ENCODE results near the gene METTL5. TPM values are rescaled to one million over a fixed set of nuclear protein-coding genes. Genes with fewer than 3 reads are reported as not detected.
A peak's percentile ranks its signal among the peaks of the same experiment; 100 is the strongest.

METTL5 gene
- total RNA-seq, 1 donor from 2014 or later: 46.1 TPM

DNA sequence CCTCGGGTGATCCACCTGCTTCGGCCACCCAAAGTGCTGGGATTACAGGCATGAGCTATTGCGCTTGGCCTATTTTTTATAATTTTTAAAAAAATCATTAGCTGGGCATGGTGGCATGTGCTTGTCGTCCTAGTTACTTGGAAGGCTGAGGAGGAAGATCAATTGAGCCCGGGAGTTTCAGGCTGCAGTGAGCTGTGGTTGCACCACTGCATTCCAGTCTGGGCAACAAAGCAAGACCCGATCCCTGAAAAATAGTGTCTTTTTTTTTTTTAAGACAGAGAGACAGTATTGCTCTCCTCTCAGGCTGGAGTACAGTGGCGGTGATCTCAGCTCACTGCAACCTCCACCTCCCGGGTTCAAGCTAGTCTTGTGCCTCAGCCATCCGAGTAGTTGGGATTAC, 21.2 kb downstream of the METTL5 start:
- TF ChIP-seq, protein P1, sequence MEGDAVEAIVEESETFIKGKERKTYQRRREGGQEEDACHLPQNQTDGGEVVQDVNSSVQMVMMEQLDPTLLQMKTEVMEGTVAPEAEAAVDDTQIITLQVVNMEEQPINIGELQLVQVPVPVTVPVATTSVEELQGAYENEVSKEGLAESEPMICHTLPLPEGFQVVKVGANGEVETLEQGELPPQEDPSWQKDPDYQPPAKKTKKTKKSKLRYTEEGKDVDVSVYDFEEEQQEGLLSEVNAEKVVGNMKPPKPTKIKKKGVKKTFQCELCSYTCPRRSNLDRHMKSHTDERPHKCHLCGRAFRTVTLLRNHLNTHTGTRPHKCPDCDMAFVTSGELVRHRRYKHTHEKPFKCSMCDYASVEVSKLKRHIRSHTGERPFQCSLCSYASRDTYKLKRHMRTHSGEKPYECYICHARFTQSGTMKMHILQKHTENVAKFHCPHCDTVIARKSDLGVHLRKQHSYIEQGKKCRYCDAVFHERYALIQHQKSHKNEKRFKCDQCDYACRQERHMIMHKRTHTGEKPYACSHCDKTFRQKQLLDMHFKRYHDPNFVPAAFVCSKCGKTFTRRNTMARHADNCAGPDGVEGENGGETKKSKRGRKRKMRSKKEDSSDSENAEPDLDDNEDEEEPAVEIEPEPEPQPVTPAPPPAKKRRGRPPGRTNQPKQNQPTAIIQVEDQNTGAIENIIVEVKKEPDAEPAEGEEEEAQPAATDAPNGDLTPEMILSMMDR (IDR thresholded peaks at IDR 0.05; ENCODE audit: insufficient read depth, low read length, poor library complexity, severe bottlenecking): no peak

DNA sequence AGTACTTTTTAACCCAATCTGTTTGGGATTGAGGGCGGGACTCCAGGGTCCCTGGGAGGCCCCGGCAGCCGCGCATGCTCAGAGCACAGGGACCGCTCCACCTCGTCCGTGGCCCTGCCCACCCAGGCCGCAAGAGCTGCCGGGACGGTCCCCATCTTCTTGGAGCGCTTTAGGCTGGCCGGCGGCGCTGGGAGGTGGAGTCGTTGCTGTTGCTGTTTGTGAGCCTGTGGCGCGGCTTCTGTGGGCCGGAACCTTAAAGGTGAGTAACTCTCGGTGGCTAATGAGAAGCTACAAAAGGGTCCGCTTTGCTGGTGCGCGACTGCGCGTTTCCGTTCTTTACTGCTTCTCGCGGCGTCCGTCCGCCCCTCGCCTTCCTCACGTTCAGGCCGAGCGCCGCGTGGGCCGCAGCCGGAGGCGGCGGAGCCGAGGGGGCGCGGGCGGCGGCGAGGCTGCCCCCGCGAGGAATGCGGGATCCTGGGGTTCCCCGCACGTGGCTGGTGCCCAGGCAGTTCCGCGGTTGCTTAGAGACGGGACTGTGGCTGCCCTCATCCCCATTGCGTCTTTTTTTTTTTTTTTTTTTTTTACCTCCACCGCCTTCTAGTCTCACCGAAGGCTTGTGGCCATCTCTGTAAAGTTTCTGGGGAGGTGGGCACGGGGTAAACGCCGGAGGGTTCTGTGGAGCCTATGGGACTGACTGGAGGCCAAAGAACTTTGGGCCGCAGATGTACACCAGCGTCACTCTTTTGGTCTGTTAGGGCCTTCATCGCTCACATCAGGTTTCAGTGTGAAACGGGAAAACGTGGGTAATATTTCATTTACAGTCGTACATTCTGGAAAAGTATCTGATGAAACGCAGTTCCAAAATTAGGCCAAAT, 25.8 kb downstream of the METTL5 start, which contains the start of gene SSB:
Gene SSB (plus strand): TSS at position 154 of the 875 bp plus-strand sequence. CDS start 2,090 bp downstream, outside the sequence.
- DNase-seq (ENCODE audit: low read depth): peak; percentile 79
- Histone ChIP-seq H3K4me3 (ENCODE audit: low read depth, low read length) (peak within 1 kb of the TSS; percentile 72), H3K27me3 (ENCODE audit: control insufficient read depth, insufficient read depth, low read length) (no peaks in the 10 kb centered on the region), H3K36me3 (ENCODE audit: control insufficient read depth, insufficient read depth, low read length) (no peaks in the 10 kb centered on the region)
- TF ChIP-seq, protein P1 (IDR thresholded peaks at IDR 0.05; ENCODE audit: insufficient read depth, low read length, poor library complexity, severe bottlenecking): no peak

More for the DNA sequence above, 21.2 kb downstream of the METTL5 start:
- DNase-seq (ENCODE audit: low read depth): no peak
- H3K36me3 ChIP-seq (ENCODE audit: control insufficient read depth, insufficient read depth, low read length): no peaks in the 10 kb centered on the region
- no peaks in the 10 kb centered on the region for H3K27me3 ChIP-seq (ENCODE audit: control insufficient read depth, insufficient read depth, low read length)
- H3K4me3 ChIP-seq (ENCODE audit: low read depth, low read length): no peak overlapping the region

DNA sequence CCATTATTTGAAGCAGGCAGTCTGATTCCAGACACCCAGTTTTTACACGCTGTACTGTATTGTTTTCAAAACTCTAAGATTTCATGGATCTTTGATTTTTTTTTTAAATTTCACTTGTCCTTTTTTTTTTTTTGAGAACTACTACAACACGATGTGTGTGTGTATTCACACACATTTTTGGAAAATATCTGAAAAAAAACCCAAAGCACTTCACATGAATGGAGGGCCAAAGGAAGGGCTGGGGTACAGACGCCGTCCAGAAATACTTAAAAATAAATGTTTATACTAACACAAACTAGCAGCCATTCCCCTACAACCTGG, 26.3 kb downstream of the METTL5 start:
- H3K36me3 ChIP-seq (ENCODE audit: control insufficient read depth, insufficient read depth, low read length): no peaks in the 10 kb centered on the region
- H3K4me3 ChIP-seq (ENCODE audit: low read depth, low read length): peak overlapping the region; percentile 72
- TF ChIP-seq, protein P1 (IDR thresholded peaks at IDR 0.05; ENCODE audit: insufficient read depth, low read length, poor library complexity, severe bottlenecking): no peak
- no peaks in the 10 kb centered on the region for H3K27me3 ChIP-seq (ENCODE audit: control insufficient read depth, insufficient read depth, low read length)
- DNase-seq (ENCODE audit: low read depth): no peak

DNA sequence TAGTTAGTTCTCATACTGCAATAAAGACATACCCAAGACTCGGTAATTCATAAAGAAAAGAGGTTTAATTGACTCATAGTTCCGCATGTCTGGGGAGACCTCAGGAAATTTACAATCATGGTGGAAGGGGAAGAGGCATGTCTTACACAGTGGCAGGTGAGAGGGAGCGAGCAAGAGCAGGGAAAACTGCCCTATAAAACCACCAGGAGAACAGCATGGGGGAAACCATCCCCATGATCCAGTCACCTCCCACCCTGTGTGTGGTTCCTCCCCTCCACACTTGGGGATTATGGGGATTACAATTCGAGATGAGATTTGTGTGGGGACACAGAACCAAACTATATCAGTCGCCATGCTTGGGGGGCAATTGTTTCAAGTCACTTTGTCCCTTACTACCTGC, 27.1 kb downstream of the METTL5 start:
- no peaks in the 10 kb centered on the region for H3K36me3 ChIP-seq (ENCODE audit: control insufficient read depth, insufficient read depth, low read length)
- no peaks in the 10 kb centered on the region for H3K27me3 ChIP-seq (ENCODE audit: control insufficient read depth, insufficient read depth, low read length)
- no peak for DNase-seq (ENCODE audit: low read depth)
- H3K4me3 ChIP-seq (ENCODE audit: low read depth, low read length): no peak overlapping the region
- TF ChIP-seq, protein P1 (IDR thresholded peaks at IDR 0.05; ENCODE audit: insufficient read depth, low read length, poor library complexity, severe bottlenecking): no peak

DNA sequence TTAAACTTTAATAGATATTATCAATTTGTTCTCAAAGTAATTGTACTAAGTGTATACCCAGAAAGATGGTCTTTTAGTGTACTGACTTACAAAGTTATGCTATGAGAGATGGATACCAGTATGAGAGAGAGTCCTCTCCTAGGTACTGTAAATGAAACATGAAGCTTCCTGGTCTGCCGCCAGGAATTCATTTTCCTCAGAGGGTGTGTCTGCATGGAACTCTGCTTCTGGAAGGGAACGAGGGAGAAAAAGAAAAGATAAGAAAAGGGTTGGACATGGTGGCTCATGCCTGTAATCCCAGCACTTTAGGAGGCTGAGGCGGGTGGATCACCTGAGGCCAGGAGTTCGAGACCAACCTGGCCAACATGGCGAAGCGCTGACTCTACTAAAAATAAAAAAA, 28.3 kb downstream of the METTL5 start:
- DNase-seq (ENCODE audit: low read depth): no peak
- Histone ChIP-seq H3K27me3 (ENCODE audit: control insufficient read depth, insufficient read depth, low read length) (no peaks in the 10 kb centered on the region), H3K36me3 (ENCODE audit: control insufficient read depth, insufficient read depth, low read length) (no peaks in the 10 kb centered on the region), H3K4me3 (ENCODE audit: low read depth, low read length) (no peak overlapping the region)
- TF ChIP-seq, protein P1 (IDR thresholded peaks at IDR 0.05; ENCODE audit: insufficient read depth, low read length, poor library complexity, severe bottlenecking): no peak
